Neural progenitor cell (in vitro differentiated cells): ENCODE measurements around the gene QPCTL.

Experiments used
- CTCF ChIP-seq: fragments of 200-600 bp; sonication (generic); IDR thresholded peaks from 2 replicates; pipeline ENCODE4 v1.5.1; 2017; ENCODE audit warnings: antibody characterized with exemption, mild to moderate bottlenecking
- EZH2 ChIP-seq: fragments of 200-600 bp; sonication (generic); IDR thresholded peaks from 2 replicates; pipeline ENCODE4 v1.6.1; 2017; ENCODE audit warnings: antibody characterized with exemption, mild to moderate bottlenecking, moderate library complexity
- EZH2phosphoT487 ChIP-seq: fragments of 200-600 bp; sonication (generic); IDR thresholded peaks from 2 replicates; pipeline ENCODE4 v1.6.1; 2017; ENCODE audit warnings: antibody characterized with exemption

- TF ChIP-seq CTCF (no peak), EZH2 (no peak), EZH2phosphoT487 (no peak)
Measured at GRCh38 chr19:45705115-45705514, 12.6 kb downstream of the QPCTL start.
